Measurements from ENCODE around the gene NAPB. TPM values are rescaled to one million over a fixed set of nuclear protein-coding genes. Genes with fewer than 3 reads are reported as not detected.

Gene NAPB
- total RNA-seq, 1 experiment from 2014 or later: 5.8 TPM

GRCh38 chr20:23370274-23370673, 51.0 kb downstream of the NAPB start:
- POLR2A ChIA-PET: no interaction called here
- Histone ChIP-seq H3K27ac (ENCODE audit: low read length) (no peak overlapping the region), H3K4me3 (ENCODE audit: low read depth in 2 of 2, low read length in 2 of 2) (no peak overlapping the region), H3K4me1 (ENCODE audit: control insufficient read depth, insufficient read depth, low read length) (peaks cover 20% of the 10 kb centered on the region), H3K36me3 (ENCODE audit: control insufficient read depth, insufficient read depth, low read length) (peaks cover 35% of the 10 kb centered on the region), H3K27me3 (ENCODE audit: control insufficient read depth, insufficient read depth, low read length) (no peaks in the 10 kb centered on the region), H3K9me3 (ENCODE audit: control insufficient read depth, insufficient read depth, low read depth, low read length) (no peaks in the 10 kb centered on the region)
- TF ChIP-seq TCF7L2 (IDR thresholded peaks at IDR 0.05; ENCODE audit: low read depth, low read length): no peak
- TF ChIP-seq SIN3A (IDR thresholded peaks at IDR 0.05; ENCODE audit: borderline replicate concordance, insufficient read depth, low read depth, low read length): no peak
- ATAC-seq: no peak
- CTCF ChIA-PET: no interaction called here
- in situ Hi-C loops (cut with HindIII; ENCODE audit: low pct_unique_long_range_greater_than_20kb, low sequenced_read_pairs) (no loop called here), intact Hi-C loops (cut with micrococcal nuclease; ENCODE audit: unreplicated experiment) (no loop called here)
- BruUV-seq (replicated peaks): no TSS peak
- DNase-seq (ENCODE audit: low read depth, low spot score): no peak

GRCh38 chr20:23369072-23369823, 52.0 kb downstream of the NAPB start:
- no peak for DNase-seq (ENCODE audit: low read depth, low spot score)
- peaks cover 35% of the 10 kb centered on the region for H3K36me3 ChIP-seq (ENCODE audit: control insufficient read depth, insufficient read depth, low read length)
- H3K4me3 ChIP-seq (ENCODE audit: low read depth in 2 of 2, low read length in 2 of 2): no peak overlapping the region
- no peaks in the 10 kb centered on the region for H3K27me3 ChIP-seq (ENCODE audit: control insufficient read depth, insufficient read depth, low read length)
- intact Hi-C loops (cut with micrococcal nuclease; ENCODE audit: unreplicated experiment): no loop called here
- no TSS peak for BruUV-seq (replicated peaks)
- in situ Hi-C loops (cut with HindIII; ENCODE audit: low pct_unique_long_range_greater_than_20kb, low sequenced_read_pairs): no loop called here
- TF ChIP-seq POLR2AphosphoS5 (IDR thresholded peaks at IDR 0.05; ENCODE audit: low read depth, low read length) (no peak), TCF7L2 (IDR thresholded peaks at IDR 0.05; ENCODE audit: low read depth, low read length) (no peak), SIN3A (IDR thresholded peaks at IDR 0.05; ENCODE audit: borderline replicate concordance, insufficient read depth, low read depth, low read length) (no peak), CTCF (IDR thresholded peaks at IDR 0.05) (no peak), REST (IDR thresholded peaks at IDR 0.05; ENCODE audit: insufficient read depth in 1 of 2, low read depth in 2 of 2, low read length in 1 of 2) (no peak)
- no peak for ATAC-seq
- H3K9me3 ChIP-seq (ENCODE audit: control insufficient read depth, insufficient read depth, low read depth, low read length): no peaks in the 10 kb centered on the region
- POLR2A ChIA-PET: no interaction called here
- H3K4me1 ChIP-seq (ENCODE audit: control insufficient read depth, insufficient read depth, low read length): peaks cover 20% of the 10 kb centered on the region
- CTCF ChIA-PET: no interaction called here
- H3K27ac ChIP-seq (ENCODE audit: low read length): no peak overlapping the region

- Histone ChIP-seq H3K36me3 (ENCODE audit: control insufficient read depth, insufficient read depth, low read length) (peaks cover 35% of the 10 kb centered on the region), H3K27me3 (ENCODE audit: control insufficient read depth, insufficient read depth, low read length) (no peaks in the 10 kb centered on the region), H3K27ac (ENCODE audit: low read length) (no peak overlapping the region), H3K9me3 (ENCODE audit: control insufficient read depth, insufficient read depth, low read depth, low read length) (no peaks in the 10 kb centered on the region), H3K4me1 (ENCODE audit: control insufficient read depth, insufficient read depth, low read length) (peaks cover 20% of the 10 kb centered on the region), H3K4me3 (ENCODE audit: low read depth in 2 of 2, low read length in 2 of 2) (no peak overlapping the region)
- in situ Hi-C loops (cut with HindIII; ENCODE audit: low pct_unique_long_range_greater_than_20kb, low sequenced_read_pairs): no loop called here
- DNase-seq (ENCODE audit: low read depth, low spot score): no peak
- ChIA-PET CTCF (no interaction called here), POLR2A (no interaction called here)
- TF ChIP-seq POLR2AphosphoS5 (IDR thresholded peaks at IDR 0.05; ENCODE audit: low read depth, low read length) (no peak), TCF7L2 (IDR thresholded peaks at IDR 0.05; ENCODE audit: low read depth, low read length) (no peak), CTCF (IDR thresholded peaks at IDR 0.05) (no peak), SIN3A (IDR thresholded peaks at IDR 0.05; ENCODE audit: borderline replicate concordance, insufficient read depth, low read depth, low read length) (no peak), REST (IDR thresholded peaks at IDR 0.05; ENCODE audit: insufficient read depth in 1 of 2, low read depth in 2 of 2, low read length in 1 of 2) (no peak)
- intact Hi-C loops (cut with micrococcal nuclease; ENCODE audit: unreplicated experiment): no loop called here
- BruUV-seq (replicated peaks): no TSS peak
- ATAC-seq: no peak
These were observed 52.8 kb downstream of the NAPB start for GRCh38 chr20:23368316-23369071.
